Measurements from ENCODE around the gene TMEM37. TPM values are rescaled to one million over a fixed set of nuclear protein-coding genes. Genes with fewer than 3 reads are reported as not detected.

TMEM37 gene
- total RNA-seq, 4 donors from 2014 or later = 1.6 to 10.0 (median 7.7) TPM

DNA sequence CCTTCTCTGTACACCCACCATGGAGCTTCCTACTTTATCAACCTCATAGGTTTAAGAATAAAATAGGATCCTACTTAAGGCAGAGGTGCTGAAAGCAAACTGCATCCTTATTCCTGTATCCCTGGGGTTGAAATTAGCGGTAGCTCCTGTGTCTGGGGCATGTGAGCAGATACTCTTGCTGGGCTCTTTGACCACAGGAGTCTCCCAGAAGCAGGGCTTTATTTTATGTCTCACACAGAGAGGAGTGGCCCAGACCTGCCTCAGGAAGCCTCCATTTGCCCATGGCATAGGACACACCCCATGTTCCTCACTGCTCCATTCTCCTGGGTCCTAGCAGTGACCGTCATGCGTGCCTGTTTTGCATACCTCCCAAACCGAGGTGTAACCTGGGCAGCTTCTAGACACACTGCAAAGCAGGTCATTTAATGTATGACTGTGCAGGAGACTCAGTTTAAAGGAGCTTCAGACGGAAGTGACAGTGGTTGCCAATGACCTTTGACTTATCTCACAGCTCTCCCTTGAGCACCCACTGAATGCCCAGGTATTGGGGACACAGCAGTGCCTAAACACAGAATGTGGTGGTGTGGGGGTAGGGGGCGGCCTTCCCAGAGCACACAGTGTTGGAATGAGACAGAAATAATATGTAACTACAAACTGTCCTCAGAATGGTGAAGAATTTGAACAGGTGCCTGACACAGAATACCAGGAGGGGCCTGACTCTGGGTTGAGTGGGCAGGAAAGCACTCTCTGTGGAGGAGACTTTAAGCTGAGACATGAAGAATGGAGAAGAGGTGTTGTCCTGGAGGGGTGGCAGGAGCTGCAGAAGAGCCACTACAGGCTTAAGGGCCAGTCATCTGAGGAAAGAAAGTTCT is 3.7 kb downstream of the TMEM37 start:
- Histone ChIP-seq H3K36me3 (no peaks in the 10 kb centered on the region), H3K4me1 (peaks cover 27% of the 10 kb centered on the region), H3K27ac (no peak overlapping the region), H3K9me3 (no peaks in the 10 kb centered on the region), H3K4me3 (no peak overlapping the region), H3K27me3 (no peaks in the 10 kb centered on the region)
- no peak for DNase-seq (ENCODE audit: low spot score in 2 of 2)
- no peak for TF ChIP-seq POLR2AphosphoS5 (IDR thresholded peaks at IDR 0.05)
- no peak for TF ChIP-seq CTCF (IDR thresholded peaks at IDR 0.05)
- TF ChIP-seq EP300 (IDR thresholded peaks at IDR 0.05) = no peak
- TF ChIP-seq POLR2A (IDR thresholded peaks at IDR 0.05) = no peak
- 72% methylated on average over 6 of the region's 6 CpGs for WGBS

DNA sequence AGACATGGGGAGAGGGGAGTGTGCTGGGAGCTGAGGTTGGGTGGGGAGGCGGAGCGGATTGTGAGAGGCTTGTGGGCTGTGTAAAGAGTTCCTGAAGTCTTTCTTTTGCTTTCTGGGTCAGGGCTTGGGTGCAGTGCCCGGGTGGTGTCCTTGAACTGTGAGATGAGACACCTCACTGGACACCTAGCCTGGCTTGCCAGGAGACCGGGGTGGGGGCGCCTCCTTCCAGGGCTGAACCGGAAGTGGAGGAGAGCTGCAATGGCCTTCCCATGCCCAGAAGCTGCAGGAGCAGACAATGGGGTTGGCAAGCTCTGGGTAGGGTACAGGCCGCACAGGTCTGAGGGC is 4.3 kb downstream of the TMEM37 start:
- no peaks in the 10 kb centered on the region for H3K9me3 ChIP-seq
- H3K27ac ChIP-seq = no peak overlapping the region
- H3K4me3 ChIP-seq = no peak overlapping the region
- H3K4me1 ChIP-seq = peaks cover 21% of the 10 kb centered on the region
- H3K36me3 ChIP-seq = no peaks in the 10 kb centered on the region
- no peak for TF ChIP-seq POLR2A (IDR thresholded peaks at IDR 0.05)
- no peak for TF ChIP-seq POLR2AphosphoS5 (IDR thresholded peaks at IDR 0.05)
- TF ChIP-seq CTCF (IDR thresholded peaks at IDR 0.05) = no peak
- TF ChIP-seq EP300 (IDR thresholded peaks at IDR 0.05) = no peak
- no peaks in the 10 kb centered on the region for H3K27me3 ChIP-seq
- 81% methylated on average over 7 of the region's 7 CpGs for WGBS
- DNase-seq (ENCODE audit: low spot score in 2 of 2) = no peak

DNA sequence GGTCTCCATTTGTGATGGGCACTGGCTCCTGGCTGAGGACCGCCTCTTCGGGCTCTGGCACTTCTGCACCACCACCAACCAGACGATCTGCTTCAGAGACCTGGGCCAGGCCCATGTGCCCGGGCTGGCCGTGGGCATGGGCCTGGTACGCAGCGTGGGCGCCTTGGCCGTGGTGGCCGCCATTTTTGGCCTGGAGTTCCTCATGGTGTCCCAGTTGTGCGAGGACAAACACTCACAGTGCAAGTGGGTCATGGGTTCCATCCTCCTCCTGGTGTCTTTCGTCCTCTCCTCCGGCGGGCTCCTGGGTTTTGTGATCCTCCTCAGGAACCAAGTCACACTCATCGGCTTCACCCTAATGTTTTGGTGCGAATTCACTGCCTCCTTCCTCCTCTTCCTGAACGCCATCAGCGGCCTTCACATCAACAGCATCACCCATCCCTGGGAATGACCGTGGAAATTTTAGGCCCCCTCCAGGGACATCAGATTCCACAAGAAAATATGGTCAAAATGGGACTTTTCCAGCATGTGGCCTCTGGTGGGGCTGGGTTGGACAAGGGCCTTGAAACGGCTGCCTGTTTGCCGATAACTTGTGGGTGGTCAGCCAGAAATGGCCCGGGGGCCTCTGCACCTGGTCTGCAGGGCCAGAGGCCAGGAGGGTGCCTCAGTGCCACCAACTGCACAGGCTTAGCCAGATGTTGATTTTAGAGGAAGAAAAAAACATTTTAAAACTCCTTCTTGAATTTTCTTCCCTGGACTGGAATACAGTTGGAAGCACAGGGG is 5.5 kb downstream of the TMEM37 start:
- Histone ChIP-seq H3K4me3 (no peak overlapping the region), H3K4me1 (peaks cover 8% of the 10 kb centered on the region), H3K27ac (no peak overlapping the region), H3K36me3 (no peaks in the 10 kb centered on the region), H3K9me3 (no peaks in the 10 kb centered on the region), H3K27me3 (no peaks in the 10 kb centered on the region)
- no peak for DNase-seq (ENCODE audit: low spot score in 2 of 2)
- TF ChIP-seq CTCF (IDR thresholded peaks at IDR 0.05) = no peak
- TF ChIP-seq EP300 (IDR thresholded peaks at IDR 0.05) = no peak
- no peak for TF ChIP-seq POLR2AphosphoS5 (IDR thresholded peaks at IDR 0.05)
- no peak for TF ChIP-seq POLR2A (IDR thresholded peaks at IDR 0.05)
- WGBS = 97% methylated on average over 17 of the region's 22 CpGs

DNA sequence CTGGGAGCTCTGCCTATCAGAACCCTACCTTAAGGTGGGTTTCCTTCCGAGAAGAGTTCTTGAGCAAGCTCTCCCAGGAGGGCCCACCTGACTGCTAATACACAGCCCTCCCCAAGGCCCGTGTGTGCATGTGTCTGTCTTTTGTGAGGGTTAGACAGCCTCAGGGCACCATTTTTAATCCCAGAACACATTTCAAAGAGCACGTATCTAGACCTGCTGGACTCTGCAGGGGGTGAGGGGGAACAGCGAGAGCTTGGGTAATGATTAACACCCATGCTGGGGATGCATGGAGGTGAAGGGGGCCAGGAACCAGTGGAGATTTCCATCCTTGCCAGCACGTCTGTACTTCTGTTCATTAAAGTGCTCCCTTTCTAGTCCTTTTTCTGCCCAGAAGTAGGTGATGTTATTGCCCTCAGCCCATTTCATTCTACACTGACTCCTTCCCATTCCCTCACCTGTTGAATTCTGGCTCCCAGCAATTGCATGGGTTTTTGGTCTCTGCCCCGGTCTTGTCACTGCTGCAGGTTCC is 6.5 kb downstream of the TMEM37 start:
- TF ChIP-seq POLR2A (IDR thresholded peaks at IDR 0.05) (no peak), CTCF (IDR thresholded peaks at IDR 0.05) (no peak), POLR2AphosphoS5 (IDR thresholded peaks at IDR 0.05) (no peak), EP300 (IDR thresholded peaks at IDR 0.05) (no peak)
- Histone ChIP-seq H3K4me1 (peaks cover 5% of the 10 kb centered on the region), H3K27ac (no peak overlapping the region), H3K4me3 (no peak overlapping the region), H3K36me3 (no peaks in the 10 kb centered on the region), H3K27me3 (no peaks in the 10 kb centered on the region), H3K9me3 (no peaks in the 10 kb centered on the region)
- no peak for DNase-seq (ENCODE audit: low spot score in 2 of 2)
- 87% methylated on average over 6 of the region's 6 CpGs for whole genome bisulfite sequencing
